ENCODE measurements around the gene DPP6. TPM values are rescaled to one million over a fixed set of nuclear protein-coding genes. Genes with fewer than 3 reads are reported as not detected.

DPP6 gene
- total and polyA plus RNA-seq, 9 of the 15 experiments (the other 6 are each of a cell fraction or from before 2014, with no cell fraction given), result not detected

GRCh38 chr7:154627646-154628290, 575.6 kb downstream of the DPP6 start:
- Histone ChIP-seq H3K4me2 (ENCODE audit: insufficient read depth, low read length) (no peak overlapping the region), H3K36me3 (ENCODE audit: control insufficient read depth, insufficient read depth, low read length) (no peaks in the 10 kb centered on the region), H3K27me3 (ENCODE audit: control insufficient read depth in 2 of 2, insufficient read depth in 2 of 2, low read length in 2 of 2) (peaks cover 40 to 59% of the 10 kb centered on the region in 2 experiments), H3K27ac (ENCODE audit: extremely low read depth, low read depth, low read length) (no peak overlapping the region), H3K4me3 (no peak overlapping the region), H4K20me1 (replicated peaks; ENCODE audit: control insufficient read depth, insufficient read depth, low read length) (no peaks in the 10 kb centered on the region), H3K79me2 (ENCODE audit: control insufficient read depth, insufficient read depth, low read length) (no peaks in the 10 kb centered on the region), H2AFZ (ENCODE audit: low read depth, low read length) (no peak overlapping the region), H3K9ac (ENCODE audit: insufficient read depth in 1 of 2, low read depth in 2 of 2, low read length in 2 of 2) (no peak overlapping the region), H3K9me1 (ENCODE audit: control insufficient read depth, insufficient read depth, low read length) (no peaks in the 10 kb centered on the region), H3K9me3 (replicated peaks; ENCODE audit: control insufficient read depth, insufficient read depth, low read depth, low read length) (no peaks in the 10 kb centered on the region), H3K4me1 (replicated peaks in 1 of 2; ENCODE audit: control insufficient read depth in 2 of 2, insufficient read depth in 2 of 2, low read length in 2 of 2) (peaks cover 0 to 3% of the 10 kb centered on the region in 2 experiments; a peak in 1 of 5 replicates)
- CTCF ChIA-PET (ENCODE audit: low intra/inter-chr PET ratio), result no interaction called here
- in situ Hi-C loops (cut with MboI) (no loop called here), intact Hi-C loops (cut with micrococcal nuclease) (no loop called here)
- no peak for DNase-seq (ENCODE audit: extremely low read depth in 1 of 4, low spot score in 3 of 4)
- 1% methylated on average over 5 of the region's 5 CpGs for WGBS (ENCODE audit: insufficient coverage, low coverage, missing lambda C conversion rate)
- BruUV-seq (replicated peaks), result no TSS peak
- POLR2A ChIA-PET, result interaction anchor here (1.2 kb wide), 1 partner anchor 10 kb away, joined by 4 read pairs; no protein-coding TSS in a partner anchor
- FAIRE-seq, result no peak
- no peak for TF ChIP-seq GABPA (tag; conservative IDR thresholded peaks at IDR 0.05; ENCODE audit: low read depth)
- TF ChIP-seq ZNF395 (CRISPR knock-in tag; IDR thresholded peaks at IDR 0.05), result no peak
- no peak for TF ChIP-seq E2F3 (CRISPR knock-in tag; IDR thresholded peaks at IDR 0.05)
- no peak for TF ChIP-seq HMBOX1 (IDR thresholded peaks at IDR 0.05)
- TF ChIP-seq ZNF431 (CRISPR knock-in tag; IDR thresholded peaks at IDR 0.05), result no peak
- no peak for TF ChIP-seq ZBTB5 (IDR thresholded peaks at IDR 0.05)
- no peak for TF ChIP-seq TAF9B (IDR thresholded peaks at IDR 0.05; ENCODE audit: partially characterized antibody)
- no peak for TF ChIP-seq SMC3 (conservative IDR thresholded peaks at IDR 0.05; ENCODE audit: insufficient read depth, low read depth, low read length)
- ATAC-seq, result no peak
